Measurements from ENCODE around the gene AKNA.
"Not testable (repeated sequence)": the region's sequence is repeated elsewhere in the genome, so short reads cannot be mapped to it uniquely, and the experiment has no call there.

AKNA gene

GRCh38 chr9:114336699-114337395 lies 50.9 kb downstream of the AKNA start:
- no peak for DNase-seq (ENCODE audit: low read depth in 2 of 2)

DNA sequence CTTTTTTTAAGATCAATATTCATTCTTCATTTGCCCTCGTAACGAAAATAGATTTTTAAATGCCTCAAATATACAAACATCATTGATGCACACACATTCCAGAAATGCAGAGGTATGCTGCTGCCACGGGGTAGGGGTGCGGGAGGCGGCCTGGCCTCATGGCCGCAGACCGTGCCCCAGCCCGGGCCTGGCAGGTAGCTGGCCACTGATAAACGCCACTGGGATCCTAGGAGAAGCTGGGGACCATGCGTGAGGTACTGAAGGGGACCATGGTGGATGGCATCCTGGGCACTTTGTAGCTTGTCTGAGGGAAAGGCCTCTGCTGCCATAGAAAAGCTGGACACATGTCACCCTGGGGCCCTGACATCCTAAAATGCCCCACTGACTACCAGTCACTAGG lies 51.6 kb downstream of the AKNA start:
- DNase-seq (ENCODE audit: low read depth in 2 of 2): no peak

GRCh38 chr9:114335745-114336144 lies 52.0 kb downstream of the AKNA start:
- no peak for DNase-seq (ENCODE audit: low read depth in 2 of 2)

GRCh38 chr9:114334490-114334889 lies 53.3 kb downstream of the AKNA start:
- no peak for DNase-seq (ENCODE audit: low read depth in 2 of 2)

GRCh38 chr9:114333718-114334117 lies 54.1 kb downstream of the AKNA start:
- DNase-seq (ENCODE audit: low read depth in 2 of 2): not testable (repeated sequence)

GRCh38 chr9:114332474-114333040 lies 55.2 kb downstream of the AKNA start:
- not testable (repeated sequence) for DNase-seq (ENCODE audit: low read depth in 2 of 2)

DNA sequence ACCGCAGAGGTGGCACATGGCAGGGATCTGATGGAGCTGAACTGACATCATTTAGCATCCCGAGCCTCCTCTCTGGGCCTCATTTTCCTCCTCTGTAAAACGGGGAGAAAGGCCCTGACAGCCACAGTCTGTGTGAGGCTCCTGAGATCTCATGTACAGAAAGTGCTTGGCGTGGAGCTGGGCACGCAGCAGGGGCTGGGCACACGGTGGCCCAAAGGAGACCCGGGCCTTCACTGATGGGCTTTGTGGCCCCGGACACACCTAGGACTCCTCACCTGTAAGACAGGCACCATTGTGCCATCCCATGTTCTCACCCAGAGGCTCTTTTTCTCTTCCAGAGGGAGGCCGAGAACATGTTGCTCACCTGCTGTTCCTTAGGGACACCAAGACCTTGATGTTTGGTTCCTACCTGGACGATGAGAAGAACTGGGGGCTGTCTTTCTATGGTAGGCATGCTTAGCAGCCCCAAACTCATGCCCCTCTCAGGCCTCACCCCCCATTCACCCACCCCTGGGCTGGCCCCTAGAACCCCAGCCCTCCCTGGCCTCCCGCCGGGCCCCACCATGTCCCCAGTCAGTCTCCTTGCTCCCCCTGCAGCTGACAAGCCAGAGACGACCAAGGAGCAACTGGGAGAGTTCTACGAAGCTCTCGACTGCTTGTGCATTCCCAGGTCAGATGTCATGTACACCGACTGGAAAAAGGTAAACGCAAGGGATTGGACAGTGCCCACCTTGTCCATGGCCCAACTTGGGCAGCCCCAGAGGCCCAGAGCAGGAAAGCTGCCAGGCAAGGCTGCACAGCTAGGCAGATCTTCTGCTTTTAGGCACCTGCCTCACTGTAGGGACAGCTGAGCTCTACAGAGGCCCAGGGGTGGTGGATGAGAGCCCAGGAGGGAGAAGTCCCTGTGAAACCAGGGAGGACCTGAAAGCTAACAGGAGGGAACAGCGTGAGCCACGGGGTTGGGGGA lies 56.3 kb downstream of the AKNA start:
- not testable (repeated sequence) for DNase-seq (ENCODE audit: low read depth in 2 of 2)

DNA sequence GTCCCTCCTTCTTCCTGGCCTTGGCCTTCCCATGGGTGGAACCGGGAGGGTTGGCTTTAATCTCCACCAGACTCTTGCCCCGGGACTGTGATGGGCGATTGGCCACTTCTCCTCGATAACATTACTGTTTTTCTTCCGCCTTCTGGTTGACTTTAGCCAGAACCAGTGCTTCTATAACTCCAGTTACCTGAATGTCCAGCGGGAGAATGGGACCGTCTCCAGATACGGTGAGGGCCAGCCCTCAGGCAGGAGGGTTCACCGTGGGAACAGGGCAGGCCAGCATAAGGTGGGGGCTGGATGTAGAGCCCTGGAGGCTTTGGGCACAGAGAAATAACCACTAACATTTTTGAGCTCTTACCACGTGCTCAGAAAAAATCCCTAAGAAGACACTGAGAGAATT lies 57.1 kb downstream of the AKNA start:
- no peak for DNase-seq (ENCODE audit: low read depth in 2 of 2)

DNA sequence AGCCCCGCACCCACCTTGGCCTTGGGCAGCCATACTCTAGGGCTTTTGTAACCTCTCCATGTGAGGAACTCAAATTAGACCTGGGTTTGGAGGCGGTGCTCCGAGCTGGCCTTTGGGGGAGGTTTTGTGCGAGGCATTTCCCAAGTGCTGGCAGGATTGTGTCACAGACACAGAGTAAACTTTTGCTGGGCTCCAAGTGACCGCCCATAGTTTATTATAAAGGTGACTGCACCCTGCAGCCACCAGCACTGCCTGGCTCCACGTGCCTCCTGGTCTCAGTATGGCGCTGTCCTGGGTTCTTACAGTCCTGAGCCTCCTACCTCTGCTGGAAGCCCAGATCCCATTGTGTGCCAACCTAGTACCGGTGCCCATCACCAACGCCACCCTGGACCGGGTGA lies 58.2 kb downstream of the AKNA start, which contains the start of gene ORM2:
ORM2 (plus strand) TSS at position 245 of the 398 bp plus-strand sequence; CDS start at position 281, 36 bp downstream.
- DNase-seq (ENCODE audit: low read depth in 2 of 2): not testable (repeated sequence)

GRCh38 chr9:114328937-114329624 lies 58.7 kb downstream of the AKNA start:
- not testable (repeated sequence) for DNase-seq (ENCODE audit: low read depth in 2 of 2)

DNA sequence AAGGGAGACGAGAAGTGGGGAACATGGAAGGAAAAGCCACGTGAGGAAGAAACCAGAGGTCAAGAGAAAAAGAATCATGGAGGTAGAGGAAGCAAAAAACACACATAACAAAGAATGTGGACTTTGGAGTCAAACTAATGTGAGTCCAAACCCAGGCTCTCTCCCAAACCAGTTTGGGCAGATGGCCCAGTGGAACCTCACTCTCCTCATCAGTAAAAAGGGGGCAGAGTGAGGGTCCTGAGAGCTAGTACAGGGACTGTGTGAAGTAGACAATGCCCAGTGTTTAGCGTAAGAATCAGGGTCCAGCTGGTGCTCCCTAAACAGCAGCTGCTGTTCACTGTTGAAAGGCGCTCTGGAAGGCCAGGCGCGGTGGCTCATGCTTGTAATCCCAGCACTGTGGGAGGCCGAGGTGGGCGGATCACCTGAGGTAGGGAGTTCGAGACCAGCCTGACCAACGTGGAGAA lies 59.4 kb downstream of the AKNA start:
- DNase-seq (ENCODE audit: low read depth in 2 of 2): not testable (repeated sequence)

DNA sequence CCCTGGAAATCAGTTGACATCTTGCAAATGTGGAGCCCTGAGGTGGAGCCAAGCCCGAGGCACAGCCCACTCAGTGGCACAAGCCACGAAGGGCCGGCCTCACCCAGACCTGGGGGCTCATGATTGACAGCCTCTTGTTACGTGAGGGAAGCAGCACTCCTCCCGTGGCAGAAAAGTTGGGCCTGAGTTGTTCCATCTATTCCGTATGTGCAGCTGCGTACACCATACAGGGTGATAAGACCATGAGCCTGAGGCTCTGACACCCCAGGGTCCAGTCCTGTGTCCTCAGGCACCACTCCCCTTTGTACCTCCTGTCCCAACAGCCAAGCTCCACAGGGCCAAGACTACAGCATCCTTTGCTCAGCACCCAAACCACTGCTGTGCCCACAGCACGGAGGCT lies 60.0 kb downstream of the AKNA start:
- DNase-seq (ENCODE audit: low read depth in 2 of 2): no peak

GRCh38 chr9:114325684-114326254 lies 62.0 kb downstream of the AKNA start:
- DNase-seq (ENCODE audit: low read depth in 2 of 2): not testable (repeated sequence)

- not testable (repeated sequence) for DNase-seq (ENCODE audit: low read depth in 2 of 2)
Observed at GRCh38 chr9:114324965-114325364, 62.8 kb downstream of the AKNA start.

DNA sequence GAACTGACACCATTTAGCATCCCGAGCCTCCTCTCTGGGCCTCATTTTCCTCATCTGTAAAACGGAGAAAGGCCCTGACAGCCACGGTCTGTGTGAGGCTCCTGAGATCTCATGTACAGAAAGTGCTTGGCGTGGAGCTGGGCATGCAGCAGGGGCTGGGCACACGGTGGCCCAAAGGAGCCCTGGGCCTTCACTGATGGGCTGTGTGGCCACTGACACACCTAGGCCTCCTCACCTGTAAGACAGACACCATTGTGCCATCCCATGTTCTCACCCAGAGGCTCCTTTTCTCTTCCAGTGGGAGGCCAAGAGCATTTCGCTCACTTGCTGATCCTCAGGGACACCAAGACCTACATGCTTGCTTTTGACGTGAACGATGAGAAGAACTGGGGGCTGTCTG lies 63.3 kb downstream of the AKNA start:
- no peak for DNase-seq (ENCODE audit: low read depth in 2 of 2)

DNA sequence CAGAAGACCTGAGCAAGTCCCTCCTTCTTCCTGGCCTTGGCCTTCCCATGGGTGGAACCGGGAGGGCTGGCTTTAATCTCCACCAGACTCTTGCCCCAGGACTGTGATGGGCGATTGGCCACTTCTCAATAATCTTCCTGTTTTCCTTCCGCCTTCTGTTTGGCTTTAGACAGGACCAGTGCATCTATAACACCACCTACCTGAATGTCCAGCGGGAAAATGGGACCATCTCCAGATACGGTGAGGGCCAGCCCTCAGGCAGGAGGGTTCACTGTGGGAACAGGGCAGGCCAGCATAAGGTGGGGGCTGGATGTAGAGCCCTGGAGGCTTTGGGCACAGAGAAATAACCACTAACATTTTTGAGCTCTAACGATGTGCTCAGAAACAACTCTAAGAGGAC lies 63.9 kb downstream of the AKNA start:
- not testable (repeated sequence) for DNase-seq (ENCODE audit: low read depth in 2 of 2)

DNA sequence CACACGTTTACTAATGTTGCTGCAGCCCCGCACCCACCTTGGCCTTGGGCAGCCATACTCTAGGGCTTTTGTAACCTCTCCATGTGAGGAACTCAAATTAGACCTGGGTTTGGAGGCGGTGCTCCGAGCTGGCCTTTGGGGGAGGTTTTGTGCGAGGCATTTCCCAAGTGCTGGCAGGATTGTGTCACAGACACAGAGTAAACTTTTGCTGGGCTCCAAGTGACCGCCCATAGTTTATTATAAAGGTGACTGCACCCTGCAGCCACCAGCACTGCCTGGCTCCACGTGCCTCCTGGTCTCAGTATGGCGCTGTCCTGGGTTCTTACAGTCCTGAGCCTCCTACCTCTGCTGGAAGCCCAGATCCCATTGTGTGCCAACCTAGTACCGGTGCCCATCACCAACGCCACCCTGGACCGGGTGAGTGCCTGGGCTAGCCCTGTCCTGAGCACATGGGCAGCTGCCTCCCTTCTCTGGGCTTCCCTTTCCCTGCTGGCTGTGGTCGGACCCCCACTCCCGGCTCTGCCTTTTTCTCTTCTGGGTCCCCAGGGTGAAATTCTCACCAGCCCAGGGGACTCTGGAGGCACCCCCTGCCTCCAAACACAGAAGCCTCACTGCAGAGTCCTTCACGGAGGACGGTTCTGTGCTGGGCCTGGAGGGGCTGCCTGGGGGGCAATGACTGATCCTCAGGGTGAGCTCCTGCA lies 64.8 kb downstream of the AKNA start, which contains the start of gene ORM1:
ORM1 (plus strand) TSS at position 268 of the 701 bp plus-strand sequence; CDS start at position 304, 36 bp downstream.
- DNase-seq (ENCODE audit: low read depth in 2 of 2): not testable (repeated sequence)

GRCh38 chr9:114322160-114322818 lies 65.5 kb downstream of the AKNA start:
- not testable (repeated sequence) for DNase-seq (ENCODE audit: low read depth in 2 of 2)

GRCh38 chr9:114321759-114322158 lies 66.0 kb downstream of the AKNA start:
- no peak for DNase-seq (ENCODE audit: low read depth in 2 of 2)

DNA sequence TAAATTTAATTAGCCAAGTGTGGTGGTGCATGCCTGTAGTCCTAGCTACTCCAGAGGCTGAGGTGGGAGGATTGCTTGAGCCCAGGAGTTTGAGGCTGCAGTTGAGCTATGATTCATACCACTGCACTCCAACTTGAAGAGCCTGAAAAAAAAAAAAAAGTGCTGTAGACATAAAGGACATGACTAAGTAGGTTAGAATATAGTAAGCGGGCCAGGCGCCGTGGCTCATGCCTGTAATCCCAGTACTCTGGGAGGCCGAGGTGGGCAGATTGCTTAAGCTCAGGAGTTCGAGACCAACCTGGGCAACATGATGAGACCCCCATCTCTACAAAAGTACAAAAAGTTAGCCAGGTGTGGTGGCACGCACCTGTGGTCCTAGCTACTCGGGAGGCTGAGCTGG lies 67.1 kb downstream of the AKNA start:
- not testable (repeated sequence) for DNase-seq (ENCODE audit: low read depth in 2 of 2)

Measured in stimulated activated CD8-positive, alpha-beta memory T cell treated with anti-CD3 and anti-CD28 coated beads, Interleukin-7, amount 100 ng/mL, for 4 hours (primary cell).